IMR-90 (cell line): Measurements from ENCODE around the gene GABBR2. TPM values are rescaled to one million over a fixed set of nuclear protein-coding genes. Genes with fewer than 3 reads are reported as not detected.

Experiments used
- ATAC-seq: fragments of 200-7000 bp; cut with Tn5 transposase; 2 replicates; pipeline ENCODE4 v1.9.1; 2020; ENCODE audit warnings: low read depth, mild to moderate bottlenecking, moderate library complexity
- BruUV-seq: library from RNA; stranded (reverse); fragments of 400-500 nt; replicated peaks from 2 replicates; lab custom pipeline; 2021; lab: Mats Ljungman, UMichigan
- CTCF ChIA-PET: fragments of 300-600 bp; formaldehyde crosslinking; extraction: SDS; loops from one replicate; lab custom pipeline; 2021; ENCODE audit warnings: antibody characterized with exemption; lab: Yijun Ruan, JAX
- POLR2A ChIA-PET: fragments of 300-600 bp; sonication (Branson Sonifier 250); formaldehyde crosslinking; loops from one replicate; lab custom pipeline; 2022; ENCODE audit warnings: antibody characterized with exemption; ENCODE audit not compliant: unreplicated experiment; lab: Charles Lee
- DNase-seq: peaks from one replicate; pipeline ENCODE4 v3.0.0; 2013
- H2AFZ ChIP-seq: replicated peaks from 2 replicates; pipeline ENCODE3; 2013; ENCODE audit warnings: low read length, mild to moderate bottlenecking; ENCODE audit not compliant: poor library complexity
- H2AK5ac ChIP-seq: 2 replicates; pipeline ENCODE4 v1.6.1; 2013; ENCODE audit warnings: low read depth, low read length, inconsistent platforms
- H2AK9ac ChIP-seq: replicated peaks from 2 replicates; pipeline ENCODE3; 2013; ENCODE audit warnings: mild to moderate bottlenecking, low read depth, low read length, moderate library complexity; ENCODE audit not compliant: poor library complexity
- H2BK120ac ChIP-seq: 2 replicates; pipeline ENCODE4 v1.6.1; 2013; ENCODE audit warnings: low read depth, low read length, inconsistent platforms
- H2BK15ac ChIP-seq: 3 replicates; pipeline ENCODE4 v1.6.1; 2013; ENCODE audit warnings: low read depth, low read length, inconsistent platforms
- H2BK20ac ChIP-seq: 2 replicates; pipeline ENCODE4 v1.6.1; 2013; ENCODE audit warnings: low read depth, mild to moderate bottlenecking, inconsistent platforms, low read length, moderate library complexity
- H2BK5ac ChIP-seq: 2 replicates; pipeline ENCODE4 v1.6.1; 2013; ENCODE audit warnings: mild to moderate bottlenecking, low read depth, low read length, inconsistent platforms; ENCODE audit not compliant: poor library complexity, severe bottlenecking
- H3K14ac ChIP-seq: replicated peaks from 2 replicates; pipeline ENCODE4 v1.6.1; 2013; ENCODE audit warnings: low read depth, low read length, inconsistent platforms
- H3K18ac ChIP-seq: 2 replicates; pipeline ENCODE4 v1.6.1; 2013; ENCODE audit warnings: low read depth, low read length, control low read depth
- H3K23ac ChIP-seq: 2 replicates; pipeline ENCODE4 v1.6.1; 2013; ENCODE audit warnings: low read depth, low read length, inconsistent platforms
- H3K27ac ChIP-seq: 2 replicates; pipeline ENCODE4 v1.5.1; 2013; ENCODE audit warnings: mild to moderate bottlenecking, control low read depth, low read length; ENCODE audit not compliant: insufficient read depth
- H3K27me3 ChIP-seq: 2 replicates; pipeline ENCODE4 v1.6.1; 2013; ENCODE audit warnings: low read length; ENCODE audit not compliant: control insufficient read depth, insufficient read depth
- H3K36me3 ChIP-seq: 2 replicates; pipeline ENCODE4 v1.6.1; 2013; ENCODE audit warnings: low read length, mixed read lengths; ENCODE audit not compliant: control insufficient read depth, insufficient read depth
- H3K4ac ChIP-seq: 2 replicates; pipeline ENCODE4 v1.6.1; 2013; ENCODE audit warnings: low read depth, low read length, inconsistent platforms
- H3K4me1 ChIP-seq: 2 replicates; pipeline ENCODE4 v1.6.1; 2013; ENCODE audit warnings: low read length, mixed read lengths; ENCODE audit not compliant: control insufficient read depth, insufficient read depth
- H3K4me2 ChIP-seq: 2 replicates; pipeline ENCODE4 v1.6.1; 2013; ENCODE audit warnings: low read depth, mild to moderate bottlenecking, control low read depth, low read length, moderate library complexity
- H3K4me3 ChIP-seq: 2 replicates; pipeline ENCODE4 v1.5.1; 2013; ENCODE audit warnings: low read depth, mild to moderate bottlenecking, control low read depth, low read length, moderate library complexity; ENCODE audit not compliant: insufficient read depth
- H3K56ac ChIP-seq: 2 replicates; pipeline ENCODE4 v1.6.1; 2013; ENCODE audit warnings: low read length, inconsistent platforms; ENCODE audit not compliant: insufficient read depth; ENCODE audit errors: extremely low read depth
- H3K79me1 ChIP-seq, 2 experiments: 2 replicates each; pipeline ENCODE4 v1.6.1; 2013; ENCODE audit warnings: low read length in 2 of 2, inconsistent platforms in 1 of 2, low read depth in 1 of 2
- H3K9ac ChIP-seq: 2 replicates; pipeline ENCODE4 v1.6.1; 2013; ENCODE audit warnings: low read depth, low read length, control low read depth
- H3K9me1 ChIP-seq: 2 replicates; pipeline ENCODE4 v1.6.1; 2013; ENCODE audit warnings: low read length, inconsistent platforms; ENCODE audit not compliant: insufficient read depth
- H3K9me3 ChIP-seq: 2 replicates; pipeline ENCODE4 v1.6.1; 2013; ENCODE audit warnings: low read length; ENCODE audit not compliant: control insufficient read depth, insufficient read depth
- H4K20me1 ChIP-seq: 2 replicates; pipeline ENCODE4 v1.6.1; 2013; ENCODE audit warnings: low read length, inconsistent platforms; ENCODE audit not compliant: insufficient read depth
- H4K5ac ChIP-seq: 2 replicates; pipeline ENCODE4 v1.6.1; 2013; ENCODE audit warnings: mild to moderate bottlenecking, low read depth, low read length, control low read depth
- H4K8ac ChIP-seq, 2 experiments: 2 replicates each; pipeline ENCODE4 v1.6.1; 2013; ENCODE audit warnings: low read depth in 2 of 2, low read length in 2 of 2, control low read depth in 1 of 2, inconsistent platforms in 1 of 2
- H4K91ac ChIP-seq: 2 replicates; pipeline ENCODE4 v1.6.1; 2013; ENCODE audit warnings: low read depth, low read length, inconsistent platforms; ENCODE audit not compliant: insufficient read depth
- CEBPB ChIP-seq: IDR thresholded peaks from 2 replicates; pipeline ENCODE4 v1.6.1; 2012; ENCODE audit warnings: low read depth, low read length, improper control_type of control experiment
- ELK1 ChIP-seq: fragments of 150-350 bp; IDR thresholded peaks from 2 replicates; pipeline ENCODE4 v1.6.1; 2016; ENCODE audit warnings: low read depth, mild to moderate bottlenecking, low read length, moderate library complexity, borderline replicate concordance
- MXI1 ChIP-seq: IDR thresholded peaks from 2 replicates; pipeline ENCODE4 v1.6.1; 2012; ENCODE audit warnings: low read depth, mild to moderate bottlenecking, low read length, moderate library complexity, borderline replicate concordance
- NFE2L2 ChIP-seq: fragments of 150-350 bp; IDR thresholded peaks from 2 replicates; pipeline ENCODE4 v1.6.1; 2016; ENCODE audit warnings: low read depth, mild to moderate bottlenecking, low read length
- RCOR1 ChIP-seq: IDR thresholded peaks from 2 replicates; pipeline ENCODE4 v1.6.1; 2012; ENCODE audit warnings: mild to moderate bottlenecking, low read length, improper control_type of control experiment; ENCODE audit not compliant: insufficient replicate concordance
- SMC3 ChIP-seq: fragments of 150-350 bp; IDR thresholded peaks from 2 replicates; pipeline ENCODE4 v1.6.1; 2016; ENCODE audit warnings: low read depth, mild to moderate bottlenecking, antibody characterized with exemption, low read length, moderate library complexity
- USF2 ChIP-seq: fragments of 150-350 bp; IDR thresholded peaks from 2 replicates; pipeline ENCODE4 v1.6.1; 2017; ENCODE audit warnings: mild to moderate bottlenecking, antibody characterized with exemption, low read length, low read depth
- WGBS, 2 experiments: methylation state at CpG; one replicate each; pipeline versions ENCODE4 v1.1.5 to v1.1.7; 2013; ENCODE audit warnings: missing lambda C conversion rate in 2 of 2; ENCODE audit not compliant: insufficient read length in 1 of 2; ENCODE audit errors: extremely low coverage in 2 of 2; 5-methylcytosine and 5-hydroxymethylcytosine counted together
- dilution Hi-C: fragments of 300-500 bp; cut with HindIII; formaldehyde crosslinking; loops from one replicate; pipeline ENCODE4 v1.14.3; 2018; ENCODE audit warnings: low sequenced_read_pairs; ENCODE audit not compliant: unreplicated experiment
- in situ Hi-C: fragments of 300-500 bp; cut with MboI; formaldehyde crosslinking; loops from 3 replicates; pipeline ENCODE4 v1.14.3; 2019; ENCODE audit warnings: low sequenced_read_pairs, inconsistent platforms, mixed read lengths
- intact Hi-C: fragments of 100-400 bp; cut with micrococcal nuclease; formaldehyde crosslinking; loops from 2 replicates; pipeline ENCODE4 v1.10.0; 2022
- polyA plus RNA-seq, 3 experiments: library from polyadenylated mRNA; depleted of rRNA; stranded (reverse); fragments of >200 nt; gene quantifications; 2 replicates each; pipeline ENCODE4 v1.2.3, GENCODE V29; 2012; ENCODE audit warnings: low replicate concordance in 1 of 3
- total RNA-seq: library from RNA; depleted of rRNA; stranded (reverse); fragments of >200 nt; gene quantifications from 2 replicates; pipeline ENCODE4 v1.2.3, GENCODE V29; 2012

GABBR2 gene
- total and polyA plus RNA-seq, 2 of the 4 experiments (the other 2 are of a cell fraction) = 14.2 to 20.3 TPM

- peak overlapping the region; percentile 48; the same call in 1 of the 2 replicates for H3K4me2 ChIP-seq
- H3K4ac ChIP-seq = peak overlapping the region; percentile 85; the same call in 1 of the 2 replicates
- ATAC-seq = no peak
- peaks cover 4% of the 10 kb centered on the region for H3K36me3 ChIP-seq
- peak overlapping the region; percentile 68; the same call in 1 of the 3 replicates for H2BK15ac ChIP-seq
- CTCF ChIA-PET = interaction anchor here (1.5 kb wide), 1 partner anchor 11 kb away, joined by 5 read pairs; no protein-coding TSS in a partner anchor
- H4K91ac ChIP-seq = peak overlapping the region; percentile 90
- no CpG with 5 or more reads among the region's 3 CpGs for WGBS, 2 experiments
- H4K5ac ChIP-seq = peak overlapping the region; percentile 98; the same call in 1 of the 2 replicates
- dilution Hi-C loops = no loop called here
- peak overlapping the region; percentile 90; the same call in 1 of the 2 replicates for H3K18ac ChIP-seq
- no peak for DNase-seq
- H3K56ac ChIP-seq = 0 out of 2 replicates have a peak overlapping the region, but pooled peaks have one; percentile 23
- POLR2A ChIA-PET = no interaction called here
- no peak overlapping the region for H2AFZ ChIP-seq
- no peak overlapping the region for H3K9ac ChIP-seq
- peak overlapping the region; percentile 93 for H2BK20ac ChIP-seq
- peak overlapping the region; percentile 99 for H2BK5ac ChIP-seq
- no peaks in the 10 kb centered on the region for H3K27me3 ChIP-seq
- H3K4me1 ChIP-seq = peaks cover 21% of the 10 kb centered on the region
- H3K9me3 ChIP-seq = no peaks in the 10 kb centered on the region
- H3K4me3 ChIP-seq = no peak overlapping the region
- H2AK9ac ChIP-seq = no peak overlapping the region
- H4K8ac ChIP-seq = peak overlapping the region; percentile 38 to 75
- H2AK5ac ChIP-seq = peak overlapping the region; percentile 47; the same call in 1 of the 2 replicates
- peak overlapping the region; percentile 75; the same call in 1 of the 2 replicates for H3K23ac ChIP-seq
- peak overlapping the region; percentile 50; the same call in 1 of the 2 replicates for H3K27ac ChIP-seq
- peaks cover 23% of the 10 kb centered on the region for H3K9me1 ChIP-seq
- intact Hi-C loops = loop anchor here (1.0 to 5.0 kb wide), 2 partner anchors 38 to 116 kb away; no protein-coding TSS in a partner anchor
- TF ChIP-seq RCOR1 = no peak
- no peak for TF ChIP-seq SMC3
- no peak for TF ChIP-seq CEBPB
- TF ChIP-seq ELK1 = no peak
- TF ChIP-seq USF2 = no peak
- no peak for TF ChIP-seq NFE2L2
- no peak for TF ChIP-seq MXI1
- H4K20me1 ChIP-seq = no peaks in the 10 kb centered on the region
- peaks cover 0 to 19% of the 10 kb centered on the region in 2 experiments; a peak in 2 of 4 replicates for H3K79me1 ChIP-seq
- peak overlapping the region; percentile 77 for H3K14ac ChIP-seq
- H2BK120ac ChIP-seq = peak overlapping the region; percentile 93
- BruUV-seq = no TSS peak
- in situ Hi-C loops = no loop called here
Measured at GRCh38 chr9:98491231-98491651, 217.5 kb downstream of the GABBR2 start.
